Embryonic facial prominence (tissue), 1 donor: ENCODE data around the gene FGF4.

Experiments used
- DNase-seq: peaks from one replicate; pipeline ENCODE4 v3.0.0-alpha.2; 2016; ENCODE audit errors: extremely low spot score

Gene FGF4

GRCh38 chr11:69807106-69807815, 32.1 kb upstream of the FGF4 start:
- no peak for DNase-seq

GRCh38 chr11:69804769-69805508, 29.8 kb upstream of the FGF4 start:
- no peak for DNase-seq

GRCh38 chr11:69803604-69804218, 28.6 kb upstream of the FGF4 start:
- DNase-seq, result no peak

GRCh38 chr11:69803022-69803421, 27.9 kb upstream of the FGF4 start:
- no peak for DNase-seq

GRCh38 chr11:69802590-69802989, 27.4 kb upstream of the FGF4 start:
- no peak for DNase-seq

- DNase-seq, result no peak
Measured at GRCh38 chr11:69801513-69802335, 26.6 kb upstream of the FGF4 start.

DNA sequence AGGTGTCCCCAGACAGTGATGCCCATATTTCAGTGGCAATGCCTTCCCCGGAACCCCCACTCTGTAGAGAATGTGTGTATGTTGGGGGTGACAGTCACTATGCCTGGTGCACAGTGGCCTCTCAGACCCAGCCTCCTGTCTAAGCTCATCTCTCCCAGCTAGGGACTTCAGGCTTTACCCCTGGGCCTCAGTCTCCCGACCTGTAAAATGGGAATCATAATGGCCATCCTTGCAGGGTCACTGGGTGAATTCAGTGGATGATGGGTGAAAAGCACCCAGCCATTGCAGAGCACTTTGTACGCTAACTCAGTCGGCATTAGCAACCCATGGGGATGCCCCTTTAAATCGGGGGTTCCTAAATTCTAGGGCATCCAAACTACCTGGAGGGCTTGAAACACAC, 25.1 kb upstream of the FGF4 start:
- DNase-seq, result no peak

- DNase-seq, result no peak
Measured at GRCh38 chr11:69799582-69799981, 24.4 kb upstream of the FGF4 start.

DNA sequence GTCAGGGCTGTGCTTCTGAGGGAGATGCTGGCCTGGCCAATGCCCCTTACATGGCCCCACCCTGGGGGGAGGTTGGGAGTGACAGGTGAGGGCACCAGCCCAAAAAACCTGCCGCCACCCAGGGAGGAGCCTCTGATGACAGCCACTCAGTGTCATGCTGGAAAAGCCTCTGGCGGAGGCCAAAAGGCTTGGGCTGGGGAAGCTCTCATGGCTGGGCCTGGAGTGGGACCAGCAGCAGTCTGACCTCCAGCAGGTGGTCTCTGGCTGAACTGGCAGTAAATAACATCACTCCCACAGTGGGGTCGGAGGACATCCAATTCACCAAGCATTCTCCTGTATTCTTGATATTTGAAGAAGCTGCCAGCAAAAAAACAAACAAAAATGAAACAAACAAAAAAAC, 24.0 kb upstream of the FGF4 start:
- DNase-seq, result no peak

DNA sequence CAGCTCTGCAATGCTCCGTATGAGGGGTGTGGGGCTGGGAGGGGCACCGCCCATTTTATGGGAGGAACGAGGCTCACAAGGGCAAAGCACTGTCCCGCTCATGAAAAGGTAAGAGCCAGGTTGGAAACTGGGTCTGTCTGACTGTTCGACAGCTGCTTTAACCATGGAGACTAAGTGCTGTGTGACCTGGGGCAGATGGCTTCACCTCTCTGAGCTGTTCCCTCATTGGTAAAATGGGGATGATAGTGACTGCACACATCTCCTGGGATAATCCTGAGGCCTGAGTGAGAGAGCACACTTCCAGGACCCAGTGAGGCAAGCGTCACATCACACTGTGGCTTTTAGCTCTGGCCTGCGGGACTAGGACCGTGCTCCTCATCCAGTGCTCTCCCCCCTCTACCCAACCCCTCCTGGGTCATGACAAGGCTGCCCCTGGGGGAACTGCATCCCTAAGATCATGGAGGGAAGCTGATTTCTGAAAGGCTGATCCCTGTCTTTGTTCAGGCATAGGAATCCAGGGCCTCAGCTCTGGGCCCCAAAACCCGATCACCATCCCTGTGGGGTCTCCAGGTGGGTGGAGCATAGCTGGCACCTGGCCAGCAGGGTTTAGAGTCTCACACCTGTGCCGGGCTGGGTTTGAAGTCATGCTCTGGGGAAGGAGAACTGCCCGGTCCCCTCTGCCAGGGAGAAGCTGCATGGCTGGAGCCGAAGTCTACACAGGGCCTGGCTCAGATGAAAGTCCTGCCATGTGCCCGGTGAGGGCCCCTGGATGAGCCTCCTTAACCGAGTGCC, 22.8 kb upstream of the FGF4 start:
- DNase-seq, result no peak

DNA sequence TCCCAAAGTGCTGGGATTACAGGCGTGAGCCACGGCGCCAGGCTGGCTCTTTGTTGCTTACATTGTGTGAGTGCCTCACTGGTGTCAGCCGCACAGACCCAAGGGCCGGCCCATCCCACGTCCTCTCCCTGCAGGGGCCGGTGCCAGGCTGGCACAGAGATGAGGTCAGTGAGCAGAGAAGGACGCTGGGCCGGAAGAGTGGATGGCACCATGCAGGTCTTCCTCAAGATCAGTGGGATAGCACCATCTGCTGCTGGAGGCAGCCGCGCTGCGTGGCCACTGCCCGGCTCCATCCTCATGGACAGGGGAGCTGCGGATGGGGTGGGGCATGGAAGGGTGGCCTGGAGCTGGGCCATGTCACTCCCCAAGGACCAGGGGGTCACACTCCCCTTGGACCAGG, 22.0 kb upstream of the FGF4 start:
- DNase-seq, result no peak

GRCh38 chr11:69796063-69796462, 20.9 kb upstream of the FGF4 start:
- no peak for DNase-seq

GRCh38 chr11:69791276-69792180, 16.4 kb upstream of the FGF4 start:
- DNase-seq, result peak; percentile 24

DNA sequence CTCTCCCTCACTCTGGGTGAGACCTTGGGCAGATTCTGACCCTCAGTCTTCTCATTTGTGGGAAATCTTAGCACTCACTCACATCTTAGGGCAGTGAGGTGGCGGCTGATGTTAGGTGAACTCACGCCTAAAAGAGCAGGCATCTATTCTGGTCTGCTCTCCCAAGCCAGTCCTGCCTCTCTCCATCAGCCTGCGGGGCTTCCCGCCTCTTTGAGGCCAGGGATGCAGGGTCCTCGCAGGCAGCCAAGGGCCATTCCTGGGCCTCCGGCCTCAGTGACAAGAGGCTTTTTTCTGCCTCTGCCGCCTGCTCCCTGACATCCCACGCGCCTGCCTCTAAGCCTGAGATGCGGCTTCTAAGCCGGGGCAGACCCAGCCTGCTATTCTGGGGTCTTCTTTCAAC, 13.8 kb upstream of the FGF4 start:
- DNase-seq, result no peak

DNA sequence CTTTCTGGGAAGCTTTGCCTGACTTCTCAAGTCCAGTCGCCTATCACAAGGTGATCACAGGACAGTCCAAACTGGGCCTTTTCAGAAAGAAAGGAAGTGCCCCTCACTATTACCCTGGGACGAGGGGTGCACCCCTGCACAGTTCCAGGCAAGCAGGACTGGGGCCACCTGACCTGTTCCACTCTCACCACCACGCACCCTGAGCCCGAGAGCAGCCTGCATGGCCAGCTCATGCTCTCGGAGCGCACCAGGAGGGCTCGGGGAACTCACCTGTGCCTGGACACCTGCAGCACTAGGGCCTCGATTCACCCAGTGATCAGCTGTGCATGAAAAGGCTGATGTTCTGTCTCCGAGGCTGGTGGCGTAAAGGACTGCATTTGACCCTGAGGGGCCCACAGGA, 12.8 kb upstream of the FGF4 start:
- no peak for DNase-seq

GRCh38 chr11:69787457-69787856, 12.3 kb upstream of the FGF4 start:
- DNase-seq, result no peak

DNA sequence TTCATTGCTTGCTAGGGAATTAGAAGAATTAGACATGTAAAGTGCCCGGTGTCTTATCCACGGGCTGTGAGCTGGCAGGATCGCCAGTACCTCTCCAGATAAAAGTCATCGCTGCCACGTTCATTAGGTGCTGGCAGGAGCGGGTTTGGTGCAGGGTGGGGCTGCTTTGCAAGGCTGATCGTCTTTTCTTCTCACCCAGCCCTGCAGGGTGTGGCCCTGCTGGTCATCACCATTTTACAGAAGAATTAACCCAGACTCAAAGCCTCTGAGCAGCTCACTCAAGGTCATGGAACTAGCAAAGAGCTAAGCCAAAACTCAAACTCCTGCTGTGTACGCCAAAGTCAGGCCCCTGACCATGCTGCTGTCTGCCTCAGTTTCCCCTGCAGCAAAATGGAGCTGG, 6.1 kb upstream of the FGF4 start:
- no peak for DNase-seq

- no peak for DNase-seq
Measured at GRCh38 chr11:69778373-69778772, 3.2 kb upstream of the FGF4 start.

GRCh38 chr11:69774354-69775162, 583 bp downstream of the FGF4 start:
- no peak for DNase-seq
